GM15510 (cell line): ENCODE measurements around the gene FLG2.

ENCODE experiments used
- POLR2A ChIP-seq: IDR thresholded peaks from 3 replicates; pipeline ENCODE4 v1.6.1; 2011; ENCODE audit warnings: borderline replicate concordance; ENCODE audit not compliant: insufficient read length; ENCODE audit errors: extremely low read depth

Gene FLG2

DNA sequence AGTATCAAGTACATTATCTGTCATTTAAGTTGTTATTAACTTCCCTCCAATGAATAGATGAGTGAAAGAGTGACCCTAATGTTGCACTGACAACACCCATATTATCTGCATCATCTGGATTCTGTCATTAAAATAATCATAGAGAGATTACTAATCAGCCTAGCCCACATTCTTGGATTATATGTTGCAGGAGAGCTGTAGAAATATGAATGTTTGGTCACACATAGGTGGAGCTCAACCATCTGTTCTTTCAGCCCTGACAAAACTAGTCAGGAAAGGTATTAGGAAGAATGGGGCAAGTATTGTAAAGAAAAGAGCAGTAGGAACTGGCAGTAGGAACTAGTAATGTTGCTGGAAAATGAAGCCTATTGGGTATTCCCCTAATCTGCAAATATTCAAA lies 15.4 kb downstream of the FLG2 start:
- no peak for TF ChIP-seq POLR2A

DNA sequence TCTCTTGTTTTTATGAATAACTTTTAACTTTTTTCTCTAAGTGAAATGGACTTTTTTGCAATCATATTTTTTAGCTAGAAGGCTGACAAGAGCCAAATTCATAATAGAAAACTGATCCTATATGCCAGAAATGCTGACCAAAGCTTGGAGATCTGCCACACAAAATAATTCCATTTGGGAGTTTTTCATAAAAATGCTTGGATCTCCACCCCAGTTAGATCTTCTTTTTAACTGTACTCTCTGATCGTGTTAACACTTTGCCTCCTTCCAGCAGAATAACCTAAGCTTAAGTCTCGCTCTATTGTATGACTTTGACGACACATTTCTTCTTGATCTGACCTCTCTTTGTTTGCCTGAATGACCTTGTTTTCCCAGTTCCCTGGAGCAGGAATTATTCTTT lies 16.8 kb downstream of the FLG2 start:
- no peak for TF ChIP-seq POLR2A

DNA sequence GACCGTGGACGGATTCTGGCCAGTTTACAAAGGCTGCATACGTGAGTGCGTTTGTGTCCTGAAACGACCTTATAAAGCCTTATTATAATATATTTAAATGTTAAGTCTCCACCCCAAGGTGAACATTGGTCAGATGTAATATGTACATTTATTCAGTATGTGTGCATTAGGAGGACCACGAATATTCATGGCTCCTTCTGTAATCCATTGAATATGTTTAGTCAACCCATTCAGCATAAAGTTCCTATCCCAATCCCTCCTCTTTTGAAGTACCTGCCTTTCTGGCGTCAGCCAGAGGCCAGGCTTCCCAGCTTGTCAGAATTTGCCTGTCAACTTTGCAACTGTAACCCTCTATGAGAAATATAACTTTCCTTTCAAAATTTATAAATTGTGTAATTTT lies 24.4 kb downstream of the FLG2 start:
- no peak for TF ChIP-seq POLR2A

DNA sequence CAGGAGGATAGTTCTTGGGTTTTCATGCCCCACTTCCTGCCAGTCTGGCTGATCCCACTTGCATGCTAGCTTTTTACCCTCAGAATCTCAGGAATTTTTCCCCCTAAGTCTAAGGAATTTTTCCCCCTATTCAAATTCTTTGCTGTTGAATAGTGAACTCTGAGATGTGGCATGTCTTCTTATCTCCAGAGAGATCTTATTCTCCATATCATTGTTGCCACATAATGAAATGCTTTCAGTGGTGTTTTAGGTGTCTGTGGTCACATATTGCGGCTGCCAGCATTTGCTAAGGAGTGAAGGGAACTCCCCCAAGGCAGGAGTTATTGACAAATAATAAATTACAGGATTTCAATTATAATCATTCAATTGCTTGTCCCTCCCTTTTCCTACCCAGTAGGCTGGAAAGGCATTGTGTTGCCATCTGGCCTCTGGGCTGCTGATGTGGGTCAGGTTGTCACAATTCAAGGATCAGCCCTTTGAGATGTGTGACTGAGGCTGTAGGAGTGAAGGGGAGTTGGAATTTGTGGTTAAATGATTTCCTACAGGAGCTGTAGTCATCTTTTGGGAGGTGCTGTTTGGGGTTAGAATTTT lies 30.9 kb downstream of the FLG2 start:
- TF ChIP-seq POLR2A, result no peak

DNA sequence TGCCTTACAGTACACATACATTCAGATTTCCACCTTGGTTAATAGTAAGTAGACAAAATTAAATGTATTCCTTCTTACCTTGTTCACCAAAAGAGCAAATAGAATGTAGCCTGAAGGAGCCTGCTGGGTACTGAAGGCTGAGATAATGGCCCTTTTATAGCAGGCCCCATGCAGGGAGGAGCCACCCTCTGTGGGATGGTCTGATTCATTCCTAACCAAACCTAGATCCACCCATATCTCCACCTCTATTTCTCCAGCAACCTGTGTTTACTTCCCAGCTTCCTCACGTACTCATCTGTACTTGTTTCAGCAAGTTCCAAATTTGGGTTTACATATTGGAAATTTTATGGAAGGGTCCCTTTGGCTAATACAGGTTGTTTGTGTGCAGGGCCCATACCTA lies 34.7 kb downstream of the FLG2 start, which contains the start of gene FLG:
Gene FLG, minus strand, starts transcription at position 129 of the 400 bp plus-strand sequence. CDS start 9,783 bp downstream, outside the sequence.
- no peak for TF ChIP-seq POLR2A

DNA sequence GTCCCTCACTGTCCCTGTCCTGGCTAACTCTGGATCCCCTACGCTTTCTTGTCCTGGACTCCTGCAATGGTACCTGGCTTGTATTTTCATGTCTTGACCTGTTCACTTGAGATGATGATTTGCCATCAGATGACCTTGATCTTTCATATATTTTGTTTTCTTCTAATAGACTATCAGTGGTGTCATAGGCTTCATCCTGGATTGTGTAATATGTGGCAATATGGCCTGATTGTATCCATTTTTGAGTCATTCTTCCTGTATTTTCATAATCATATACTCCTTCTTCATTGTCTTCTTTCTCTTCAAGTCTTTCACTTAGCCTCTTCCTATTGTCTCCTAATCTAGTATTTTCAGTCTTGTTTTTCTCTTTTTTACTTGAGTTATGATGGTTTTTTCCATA lies 45.8 kb downstream of the FLG2 start:
- no peak for TF ChIP-seq POLR2A

DNA sequence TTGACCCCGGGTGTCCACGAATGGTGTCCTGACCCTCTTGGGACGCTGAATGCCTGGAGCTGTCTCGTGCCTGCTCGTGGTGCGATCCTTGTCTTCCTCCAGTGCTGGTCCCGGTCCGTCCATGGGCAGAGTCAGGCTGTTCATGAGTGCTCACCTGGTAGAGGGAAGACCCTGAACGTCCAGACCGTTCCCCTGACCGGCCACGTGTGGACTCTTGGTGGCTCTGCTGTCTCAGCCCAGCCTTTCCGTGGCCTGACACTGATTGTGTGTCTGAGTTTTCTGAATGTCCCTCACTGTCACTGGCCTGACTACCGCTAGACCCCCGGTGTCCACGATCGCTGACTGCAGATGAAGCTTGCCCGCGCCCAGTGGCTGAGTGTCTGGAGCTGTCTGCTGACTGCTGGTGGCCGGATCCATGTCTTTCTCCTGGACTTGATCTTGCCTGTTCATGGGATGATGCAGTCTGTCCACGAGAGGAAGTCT lies 46.4 kb downstream of the FLG2 start:
- TF ChIP-seq POLR2A, result no peak

DNA sequence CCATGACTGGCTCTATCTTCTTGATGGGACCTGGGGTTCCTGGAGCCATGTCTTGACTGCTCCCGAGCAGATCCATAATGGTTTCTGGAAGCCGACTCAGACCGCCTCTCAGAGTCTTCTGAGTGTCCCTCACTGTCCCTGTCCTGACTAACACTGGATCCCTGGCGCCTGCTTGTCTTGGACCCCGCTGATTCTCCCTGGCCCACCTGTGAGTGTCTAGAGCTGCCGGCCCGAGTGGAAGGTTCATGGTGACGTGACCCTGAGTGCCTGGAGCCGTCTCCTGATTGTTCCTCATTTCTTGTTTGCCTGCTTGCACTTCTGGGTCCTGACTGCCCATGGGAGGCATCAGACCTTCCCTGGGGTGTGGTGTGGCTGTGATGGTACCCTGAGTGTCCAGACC lies 49.9 kb downstream of the FLG2 start:
- TF ChIP-seq POLR2A, result no peak
